ENCODE measurements around the gene C1QTNF6.

The C1QTNF6 gene

DNA sequence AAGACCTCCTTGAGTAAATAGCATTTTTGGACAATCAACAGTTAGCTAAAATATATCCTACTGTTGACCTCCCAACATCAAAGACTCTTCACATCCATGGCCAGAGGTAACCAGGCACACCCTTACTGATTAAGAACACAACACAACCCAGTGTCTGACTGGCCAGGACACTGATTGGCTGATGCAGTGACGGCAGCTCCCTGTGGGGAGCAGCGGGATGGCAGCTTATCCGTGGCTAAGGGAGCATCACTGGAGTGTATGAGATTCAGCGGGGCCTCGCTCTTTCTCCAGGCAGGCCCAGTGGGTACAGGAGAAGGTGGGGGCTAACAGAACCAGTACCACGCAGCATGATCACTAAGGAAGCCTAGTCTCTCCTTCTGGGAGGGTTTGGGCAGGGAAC lies 28.0 kb downstream of the C1QTNF6 start:
- TF ChIP-seq, protein P1, sequence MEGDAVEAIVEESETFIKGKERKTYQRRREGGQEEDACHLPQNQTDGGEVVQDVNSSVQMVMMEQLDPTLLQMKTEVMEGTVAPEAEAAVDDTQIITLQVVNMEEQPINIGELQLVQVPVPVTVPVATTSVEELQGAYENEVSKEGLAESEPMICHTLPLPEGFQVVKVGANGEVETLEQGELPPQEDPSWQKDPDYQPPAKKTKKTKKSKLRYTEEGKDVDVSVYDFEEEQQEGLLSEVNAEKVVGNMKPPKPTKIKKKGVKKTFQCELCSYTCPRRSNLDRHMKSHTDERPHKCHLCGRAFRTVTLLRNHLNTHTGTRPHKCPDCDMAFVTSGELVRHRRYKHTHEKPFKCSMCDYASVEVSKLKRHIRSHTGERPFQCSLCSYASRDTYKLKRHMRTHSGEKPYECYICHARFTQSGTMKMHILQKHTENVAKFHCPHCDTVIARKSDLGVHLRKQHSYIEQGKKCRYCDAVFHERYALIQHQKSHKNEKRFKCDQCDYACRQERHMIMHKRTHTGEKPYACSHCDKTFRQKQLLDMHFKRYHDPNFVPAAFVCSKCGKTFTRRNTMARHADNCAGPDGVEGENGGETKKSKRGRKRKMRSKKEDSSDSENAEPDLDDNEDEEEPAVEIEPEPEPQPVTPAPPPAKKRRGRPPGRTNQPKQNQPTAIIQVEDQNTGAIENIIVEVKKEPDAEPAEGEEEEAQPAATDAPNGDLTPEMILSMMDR (IDR thresholded peaks at IDR 0.05; ENCODE audit: control insufficient read depth, insufficient read depth, low read depth, low read length, missing control alignments): no peak
- no peak for DNase-seq (ENCODE audit: low read depth)
- no peak overlapping the region for H3K4me3 ChIP-seq (ENCODE audit: control insufficient read depth, low read depth, low read length)

- TF ChIP-seq, protein P1 (IDR thresholded peaks at IDR 0.05; ENCODE audit: control insufficient read depth, insufficient read depth, low read depth, low read length, missing control alignments): no peak
- no peak for DNase-seq (ENCODE audit: low read depth)
- H3K4me3 ChIP-seq (ENCODE audit: control insufficient read depth, low read depth, low read length): no peak overlapping the region
Measured at GRCh38 chr22:37158963-37159290, 29.1 kb downstream of the C1QTNF6 start.

- TF ChIP-seq, protein P1 (IDR thresholded peaks at IDR 0.05; ENCODE audit: control insufficient read depth, insufficient read depth, low read depth, low read length, missing control alignments): no peak
- H3K4me3 ChIP-seq (ENCODE audit: control insufficient read depth, low read depth, low read length): no peak overlapping the region
- no peak for DNase-seq (ENCODE audit: low read depth)
Measured at GRCh38 chr22:37157516-37158285, 30.3 kb downstream of the C1QTNF6 start.

- DNase-seq (ENCODE audit: low read depth): no peak
- TF ChIP-seq, protein P1 (IDR thresholded peaks at IDR 0.05; ENCODE audit: control insufficient read depth, insufficient read depth, low read depth, low read length, missing control alignments): no peak
Measured at GRCh38 chr22:37156686-37157435, 31.2 kb downstream of the C1QTNF6 start.

DNA sequence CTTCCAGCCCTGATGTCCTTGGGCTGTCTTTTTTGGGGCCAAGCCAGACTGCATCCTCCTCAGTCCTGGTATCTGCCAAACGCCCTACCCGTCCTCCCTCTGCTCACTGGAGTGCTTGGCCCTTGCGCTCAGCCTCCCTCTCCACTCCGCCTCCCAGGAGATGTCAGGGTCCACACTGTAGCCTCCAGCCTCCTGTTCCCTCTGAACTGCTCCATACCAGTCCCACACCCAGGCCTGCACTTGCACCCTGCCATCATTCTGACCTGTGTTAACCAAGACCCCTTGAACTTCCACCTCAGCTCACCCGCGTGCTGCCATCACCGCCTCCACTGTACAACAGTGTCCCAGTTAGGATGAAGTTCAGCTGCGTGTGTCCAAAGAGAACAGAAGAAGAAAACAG lies 32.1 kb downstream of the C1QTNF6 start:
- DNase-seq (ENCODE audit: low read depth): no peak
- TF ChIP-seq, protein P1 (IDR thresholded peaks at IDR 0.05; ENCODE audit: control insufficient read depth, insufficient read depth, low read depth, low read length, missing control alignments): no peak
- H3K4me3 ChIP-seq (ENCODE audit: control insufficient read depth, low read depth, low read length): no peak overlapping the region

More at GRCh38 chr22:37156686-37157435, 31.2 kb downstream of the C1QTNF6 start:
- H3K4me3 ChIP-seq (ENCODE audit: control insufficient read depth, low read depth, low read length): no peak overlapping the region

GRCh38 chr22:37154925-37155712 lies 32.9 kb downstream of the C1QTNF6 start:
- no peak for DNase-seq (ENCODE audit: low read depth)
- H3K4me3 ChIP-seq (ENCODE audit: control insufficient read depth, low read depth, low read length): no peak overlapping the region
- TF ChIP-seq, protein P1 (IDR thresholded peaks at IDR 0.05; ENCODE audit: control insufficient read depth, insufficient read depth, low read depth, low read length, missing control alignments): no peak
